ENCODE measurements around the gene ACRBP.

GRCh38 chr12:6688543-6688998 lies 41.3 kb upstream of the ACRBP start:
- TF ChIP-seq CTCF (conservative IDR thresholded peaks at IDR 0.05) (no peak), ZFX (IDR thresholded peaks at IDR 0.05) (no peak)

Measured in C4-2B (cell line).